Measurements from ENCODE around the gene LUZP4.

The LUZP4 gene

GRCh38 chrX:115289465-115289864 is at the start of gene LUZP4:
Gene LUZP4 (plus strand): TSS chrX:115289715. CDS start chrX:115289760, 45 bp downstream.
- no peak within 1 kb of the TSS for H3K4me3 Mint-ChIP-seq
- H3K27ac Mint-ChIP-seq: no peak within 1 kb of the TSS
- DNase-seq: no peak
- H3K27me3 Mint-ChIP-seq: no peaks in the 10 kb centered on the region
- no peaks in the 10 kb centered on the region for H3K4me1 Mint-ChIP-seq
- peaks cover 1% of the 10 kb centered on the region for H3K9me3 Mint-ChIP-seq
- no peaks in the 10 kb centered on the region for H3K36me3 Mint-ChIP-seq
- CTCF ChIA-PET: no interaction called here

- CTCF ChIA-PET: no interaction called here
- Mint-ChIP-seq H3K36me3 (no peaks in the 10 kb centered on the region), H3K27ac (no peak overlapping the region), H3K27me3 (no peaks in the 10 kb centered on the region), H3K4me3 (no peak overlapping the region), H3K9me3 (no peaks in the 10 kb centered on the region), H3K4me1 (no peaks in the 10 kb centered on the region)
- DNase-seq: no peak
Observed at GRCh38 chrX:115251458-115252233, 37.9 kb upstream of the LUZP4 start.

- Mint-ChIP-seq H3K36me3 (no peaks in the 10 kb centered on the region), H3K4me3 (no peak overlapping the region), H3K9me3 (no peaks in the 10 kb centered on the region)
Observed at GRCh38 chrX:115255003-115255402, 34.5 kb upstream of the LUZP4 start.

GRCh38 chrX:115257711-115258110 is 31.8 kb upstream of the LUZP4 start:
- DNase-seq: no peak
- no peaks in the 10 kb centered on the region for H3K9me3 Mint-ChIP-seq
- H3K27me3 Mint-ChIP-seq: no peaks in the 10 kb centered on the region
- H3K27ac Mint-ChIP-seq: no peak overlapping the region
- no peak overlapping the region for H3K4me3 Mint-ChIP-seq
- H3K4me1 Mint-ChIP-seq: no peaks in the 10 kb centered on the region
- H3K36me3 Mint-ChIP-seq: no peaks in the 10 kb centered on the region
- CTCF ChIA-PET: no interaction called here

More at GRCh38 chrX:115255003-115255402, 34.5 kb upstream of the LUZP4 start:
- CTCF ChIA-PET: no interaction called here
- no peak for DNase-seq
- H3K4me1 Mint-ChIP-seq: no peaks in the 10 kb centered on the region
- no peak overlapping the region for H3K27ac Mint-ChIP-seq
- no peaks in the 10 kb centered on the region for H3K27me3 Mint-ChIP-seq

- Mint-ChIP-seq H3K36me3 (no peaks in the 10 kb centered on the region), H3K4me1 (no peaks in the 10 kb centered on the region), H3K4me3 (no peak overlapping the region), H3K27ac (no peak overlapping the region), H3K9me3 (no peaks in the 10 kb centered on the region), H3K27me3 (no peaks in the 10 kb centered on the region)
- no peak for DNase-seq
- CTCF ChIA-PET: no interaction called here
Observed at GRCh38 chrX:115259238-115259875, 30.2 kb upstream of the LUZP4 start.

- Mint-ChIP-seq H3K36me3 (no peaks in the 10 kb centered on the region), H3K27ac (no peak overlapping the region), H3K9me3 (no peaks in the 10 kb centered on the region), H3K4me1 (no peaks in the 10 kb centered on the region), H3K4me3 (no peak overlapping the region), H3K27me3 (no peaks in the 10 kb centered on the region)
- DNase-seq: no peak
- CTCF ChIA-PET: no interaction called here
Observed at GRCh38 chrX:115260330-115260729, 29.2 kb upstream of the LUZP4 start.

- Mint-ChIP-seq H3K9me3 (no peaks in the 10 kb centered on the region), H3K27me3 (no peaks in the 10 kb centered on the region), H3K27ac (no peak overlapping the region), H3K4me3 (no peak overlapping the region), H3K36me3 (no peaks in the 10 kb centered on the region), H3K4me1 (no peaks in the 10 kb centered on the region)
- CTCF ChIA-PET: no interaction called here
- DNase-seq: no peak
Observed at GRCh38 chrX:115261148-115261547, 28.4 kb upstream of the LUZP4 start.

- Mint-ChIP-seq H3K9me3 (no peaks in the 10 kb centered on the region), H3K4me1 (no peaks in the 10 kb centered on the region), H3K27ac (no peak overlapping the region), H3K27me3 (no peaks in the 10 kb centered on the region), H3K36me3 (no peaks in the 10 kb centered on the region), H3K4me3 (no peak overlapping the region)
- no peak for DNase-seq
- CTCF ChIA-PET: no interaction called here
Observed at GRCh38 chrX:115264009-115264408, 25.5 kb upstream of the LUZP4 start.

- Mint-ChIP-seq H3K27me3 (no peaks in the 10 kb centered on the region), H3K36me3 (no peaks in the 10 kb centered on the region), H3K9me3 (no peaks in the 10 kb centered on the region), H3K4me1 (no peaks in the 10 kb centered on the region), H3K27ac (no peak overlapping the region), H3K4me3 (no peak overlapping the region)
- DNase-seq: no peak
- CTCF ChIA-PET: no interaction called here
Observed at GRCh38 chrX:115266300-115266699, 23.2 kb upstream of the LUZP4 start.

GRCh38 chrX:115268421-115268820 is 21.1 kb upstream of the LUZP4 start:
- Mint-ChIP-seq H3K36me3 (no peaks in the 10 kb centered on the region), H3K27ac (no peak overlapping the region), H3K4me3 (no peak overlapping the region), H3K27me3 (no peaks in the 10 kb centered on the region), H3K4me1 (no peaks in the 10 kb centered on the region), H3K9me3 (no peaks in the 10 kb centered on the region)
- DNase-seq: no peak
- CTCF ChIA-PET: no interaction called here

- no peak for DNase-seq
- Mint-ChIP-seq H3K9me3 (no peaks in the 10 kb centered on the region), H3K27ac (no peak overlapping the region), H3K4me1 (no peaks in the 10 kb centered on the region), H3K36me3 (no peaks in the 10 kb centered on the region), H3K27me3 (no peaks in the 10 kb centered on the region), H3K4me3 (no peak overlapping the region)
- CTCF ChIA-PET: no interaction called here
Observed at GRCh38 chrX:115269051-115269683, 20.3 kb upstream of the LUZP4 start.

- Mint-ChIP-seq H3K4me1 (no peaks in the 10 kb centered on the region), H3K9me3 (no peaks in the 10 kb centered on the region), H3K36me3 (no peaks in the 10 kb centered on the region), H3K27ac (no peak overlapping the region), H3K4me3 (no peak overlapping the region), H3K27me3 (no peaks in the 10 kb centered on the region)
- no peak for DNase-seq
- CTCF ChIA-PET: no interaction called here
Observed at GRCh38 chrX:115284877-115285276, 4.6 kb upstream of the LUZP4 start.

GRCh38 chrX:115297189-115297588 is 7.7 kb downstream of the LUZP4 start:
- H3K4me3 Mint-ChIP-seq: no peak overlapping the region
- H3K4me1 Mint-ChIP-seq: no peaks in the 10 kb centered on the region
- no peaks in the 10 kb centered on the region for H3K36me3 Mint-ChIP-seq
- no peak for DNase-seq
- H3K9me3 Mint-ChIP-seq: no peaks in the 10 kb centered on the region
- CTCF ChIA-PET: no interaction called here
- H3K27ac Mint-ChIP-seq: no peak overlapping the region
- H3K27me3 Mint-ChIP-seq: no peaks in the 10 kb centered on the region

GRCh38 chrX:115311139-115311538 is 21.6 kb downstream of the LUZP4 start:
- H3K9me3 Mint-ChIP-seq: no peaks in the 10 kb centered on the region
- no peak for DNase-seq
- no peak overlapping the region for H3K27ac Mint-ChIP-seq
- CTCF ChIA-PET: no interaction called here
- no peaks in the 10 kb centered on the region for H3K36me3 Mint-ChIP-seq
- no peak overlapping the region for H3K4me3 Mint-ChIP-seq
- H3K27me3 Mint-ChIP-seq: no peaks in the 10 kb centered on the region
- H3K4me1 Mint-ChIP-seq: no peaks in the 10 kb centered on the region

- no peaks in the 10 kb centered on the region for H3K9me3 Mint-ChIP-seq
- no peaks in the 10 kb centered on the region for H3K27me3 Mint-ChIP-seq
- H3K4me1 Mint-ChIP-seq: no peaks in the 10 kb centered on the region
- no peak for DNase-seq
- CTCF ChIA-PET: no interaction called here
- H3K27ac Mint-ChIP-seq: no peak overlapping the region
- H3K4me3 Mint-ChIP-seq: no peak overlapping the region
- no peaks in the 10 kb centered on the region for H3K36me3 Mint-ChIP-seq
Observed at GRCh38 chrX:115311601-115312001, 22.1 kb downstream of the LUZP4 start.
